Nephron progenitor cell (in vitro differentiated cells): ENCODE measurements around the gene CTNNBIP1.
A peak's percentile ranks its signal among the peaks of the same experiment; 100 is the strongest.

Experiments
- DNase-seq: peaks from one replicate; pipeline ENCODE4 v3.0.0; 2021
- H3K27ac Mint-ChIP-seq: 2 replicates; pipeline ENCODE4 v1.8.0; 2021; ENCODE audit warnings: mild to moderate bottlenecking, moderate library complexity, mixed read lengths
- H3K27me3 Mint-ChIP-seq: 2 replicates; pipeline ENCODE4 v1.8.0; 2021; ENCODE audit warnings: mild to moderate bottlenecking, low read depth, mixed read lengths; ENCODE audit not compliant: poor library complexity
- H3K36me3 Mint-ChIP-seq: 2 replicates; pipeline ENCODE4 v1.8.0; 2021; ENCODE audit warnings: low read depth, mixed read lengths
- H3K4me1 Mint-ChIP-seq: 2 replicates; pipeline ENCODE4 v1.8.0; 2021; ENCODE audit warnings: mixed read lengths
- H3K4me3 Mint-ChIP-seq: 2 replicates; pipeline ENCODE4 v1.8.0; 2021; ENCODE audit warnings: mild to moderate bottlenecking, moderate library complexity, mixed read lengths
- H3K9me3 Mint-ChIP-seq: 2 replicates; pipeline ENCODE4 v1.8.0; 2021; ENCODE audit warnings: mild to moderate bottlenecking, moderate library complexity, mixed read lengths
- TF ChIP-seq, protein P1 (sequence below): fragments of 200-600 bp; sonication (generic); IDR thresholded peaks from 2 replicates; pipeline ENCODE4 v1.5.0; 2021; ENCODE audit warnings: antibody characterized with exemption

The CTNNBIP1 gene

DNA sequence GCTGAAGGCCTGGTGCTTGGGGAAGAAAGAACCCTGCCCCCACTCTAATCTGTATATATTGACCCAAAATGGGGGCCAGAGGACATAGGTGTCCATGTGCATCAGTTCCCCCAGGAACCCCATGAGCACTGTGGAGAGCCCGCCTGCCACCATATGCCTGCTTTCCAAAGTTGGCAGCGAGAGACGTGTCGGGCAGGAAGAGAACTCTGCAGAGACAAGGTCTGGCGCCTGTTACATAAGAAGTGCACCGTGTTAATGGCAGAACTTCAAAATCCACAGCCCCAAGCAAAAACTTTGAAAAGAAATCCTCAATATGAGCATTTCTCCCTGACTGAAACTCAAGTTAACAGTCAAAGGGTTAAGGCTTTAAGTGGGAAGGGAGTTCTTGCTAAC, 8.0 kb downstream of the CTNNBIP1 start:
- Mint-ChIP-seq H3K9me3 (no peaks in the 10 kb centered on the region), H3K27me3 (no peaks in the 10 kb centered on the region), H3K4me1 (peaks cover 30% of the 10 kb centered on the region), H3K4me3 (no peak overlapping the region), H3K36me3 (peaks cover 6% of the 10 kb centered on the region), H3K27ac (no peak overlapping the region)
- TF ChIP-seq, protein P1, sequence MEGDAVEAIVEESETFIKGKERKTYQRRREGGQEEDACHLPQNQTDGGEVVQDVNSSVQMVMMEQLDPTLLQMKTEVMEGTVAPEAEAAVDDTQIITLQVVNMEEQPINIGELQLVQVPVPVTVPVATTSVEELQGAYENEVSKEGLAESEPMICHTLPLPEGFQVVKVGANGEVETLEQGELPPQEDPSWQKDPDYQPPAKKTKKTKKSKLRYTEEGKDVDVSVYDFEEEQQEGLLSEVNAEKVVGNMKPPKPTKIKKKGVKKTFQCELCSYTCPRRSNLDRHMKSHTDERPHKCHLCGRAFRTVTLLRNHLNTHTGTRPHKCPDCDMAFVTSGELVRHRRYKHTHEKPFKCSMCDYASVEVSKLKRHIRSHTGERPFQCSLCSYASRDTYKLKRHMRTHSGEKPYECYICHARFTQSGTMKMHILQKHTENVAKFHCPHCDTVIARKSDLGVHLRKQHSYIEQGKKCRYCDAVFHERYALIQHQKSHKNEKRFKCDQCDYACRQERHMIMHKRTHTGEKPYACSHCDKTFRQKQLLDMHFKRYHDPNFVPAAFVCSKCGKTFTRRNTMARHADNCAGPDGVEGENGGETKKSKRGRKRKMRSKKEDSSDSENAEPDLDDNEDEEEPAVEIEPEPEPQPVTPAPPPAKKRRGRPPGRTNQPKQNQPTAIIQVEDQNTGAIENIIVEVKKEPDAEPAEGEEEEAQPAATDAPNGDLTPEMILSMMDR, result no peak
- DNase-seq, result no peak

DNA sequence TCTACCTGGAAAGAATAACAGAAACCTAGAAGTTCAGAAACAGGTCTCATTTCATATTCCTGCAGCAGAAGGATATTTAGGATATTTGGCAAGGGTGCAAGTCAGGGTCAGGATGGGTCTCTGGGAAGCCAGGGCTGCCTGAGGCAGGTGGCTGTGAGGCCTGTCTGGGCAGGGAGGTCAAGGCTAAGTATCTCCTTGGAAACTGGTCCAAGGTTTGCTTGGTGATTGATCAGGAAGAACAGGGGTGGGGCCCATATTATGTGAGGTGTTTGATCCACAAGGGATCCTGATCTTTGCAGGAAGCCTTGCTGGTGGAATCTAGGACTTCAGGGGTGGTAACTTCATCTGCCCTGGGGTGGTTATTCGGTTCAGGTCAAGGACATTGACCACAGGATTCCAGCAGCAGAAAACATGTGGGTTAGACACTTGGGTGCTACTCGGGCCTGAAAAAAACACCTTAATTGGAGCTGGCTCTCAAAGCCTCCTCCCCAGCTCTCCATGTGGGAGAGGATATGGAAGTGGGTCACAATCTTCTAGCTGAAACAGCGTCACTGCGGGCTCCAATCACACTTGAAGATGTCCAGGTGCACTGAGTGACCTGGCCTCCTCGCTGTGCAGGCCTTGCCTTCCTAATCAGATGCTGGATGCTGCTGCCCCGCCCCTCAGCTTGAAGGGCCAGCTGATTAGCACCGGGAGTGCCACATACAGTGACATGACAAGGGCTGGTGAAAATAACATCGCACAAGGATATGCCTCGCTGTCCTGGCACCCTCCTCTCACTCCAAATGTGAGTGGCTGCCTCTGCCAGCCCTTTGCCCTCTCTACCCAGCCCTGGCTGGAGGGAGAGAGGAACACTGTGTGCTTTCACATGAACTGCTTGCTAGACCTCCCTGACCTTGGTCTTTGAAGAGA, 8.7 kb downstream of the CTNNBIP1 start:
- Mint-ChIP-seq H3K36me3 (peaks cover under 1% of the 10 kb centered on the region), H3K4me3 (no peak overlapping the region), H3K27me3 (no peaks in the 10 kb centered on the region), H3K27ac (no peak overlapping the region), H3K4me1 (peaks cover 24% of the 10 kb centered on the region), H3K9me3 (no peaks in the 10 kb centered on the region)
- TF ChIP-seq, protein P1, result no peak
- DNase-seq, result no peak

DNA sequence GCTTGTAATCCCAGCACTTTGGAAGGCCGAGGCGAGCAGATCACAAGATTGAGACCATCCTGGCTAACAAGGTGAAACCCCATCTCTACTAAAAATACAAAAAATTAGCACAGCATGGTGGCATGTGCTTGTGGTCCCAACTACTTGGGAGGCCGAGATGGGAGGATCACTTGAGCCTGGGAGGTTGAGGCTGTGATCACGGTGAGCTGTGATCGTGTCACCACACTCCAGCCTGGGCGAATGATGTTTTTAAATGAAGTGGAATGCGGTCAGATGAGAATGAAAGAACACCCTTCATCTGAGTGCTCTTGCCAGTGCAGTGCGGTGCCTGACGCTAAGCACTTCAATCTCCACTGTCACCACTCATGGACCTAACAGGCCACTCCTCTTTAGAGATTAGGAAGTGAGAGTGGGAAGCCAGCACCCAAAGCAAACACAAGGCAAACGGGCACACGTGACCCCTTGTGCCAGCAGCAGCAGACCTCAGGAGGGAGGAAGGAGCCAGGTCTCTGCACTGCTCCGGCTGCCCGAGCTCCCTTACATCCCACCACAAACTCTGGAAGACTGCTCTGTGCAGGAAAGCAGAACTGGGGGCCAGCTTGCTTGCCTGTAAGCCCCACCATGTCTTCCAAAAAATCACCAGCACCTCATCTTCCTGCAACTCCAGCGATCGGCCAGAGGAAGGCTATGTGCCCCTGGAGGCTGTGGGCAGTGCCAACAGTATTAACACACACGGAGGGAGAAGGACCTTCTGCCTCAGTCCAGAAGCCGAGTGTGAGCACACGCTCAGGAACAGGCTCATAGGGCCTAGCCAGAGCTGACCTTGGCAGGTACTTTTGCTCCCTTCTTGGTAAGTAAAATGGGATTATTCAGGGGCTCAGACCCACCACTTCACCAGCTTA, 9.7 kb downstream of the CTNNBIP1 start:
- TF ChIP-seq, protein P1, result no peak
- H3K27ac Mint-ChIP-seq, result peak overlapping the region; percentile 48
- H3K4me3 Mint-ChIP-seq, result no peak overlapping the region
- H3K9me3 Mint-ChIP-seq, result no peaks in the 10 kb centered on the region
- H3K4me1 Mint-ChIP-seq, result peaks cover 19% of the 10 kb centered on the region
- no peak for DNase-seq
- H3K27me3 Mint-ChIP-seq, result no peaks in the 10 kb centered on the region
- peaks cover 5% of the 10 kb centered on the region for H3K36me3 Mint-ChIP-seq

DNA sequence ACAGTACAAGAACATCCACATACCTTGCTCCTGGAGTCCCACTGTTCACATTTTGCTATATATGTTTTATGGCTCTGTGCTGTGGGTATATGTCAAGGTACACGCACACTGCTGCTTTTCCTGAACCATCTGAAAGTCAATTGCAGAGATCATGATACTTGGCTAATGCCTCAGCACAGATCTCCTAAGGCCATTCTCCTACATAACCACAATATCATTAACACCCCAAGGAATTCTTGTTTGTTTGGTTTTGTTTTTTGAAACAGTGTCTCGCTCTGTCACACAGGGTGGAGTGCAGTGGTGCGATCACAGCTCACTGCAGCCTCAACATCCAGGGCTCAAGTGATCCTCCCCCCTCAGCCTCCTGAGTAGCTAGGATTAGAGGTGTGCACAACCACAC, 16.0 kb downstream of the CTNNBIP1 start:
- Mint-ChIP-seq H3K9me3 (no peaks in the 10 kb centered on the region), H3K27ac (peak overlapping the region; percentile 97), H3K4me3 (no peak overlapping the region), H3K36me3 (peaks cover 5% of the 10 kb centered on the region), H3K27me3 (no peaks in the 10 kb centered on the region), H3K4me1 (peaks cover 45% of the 10 kb centered on the region)
- TF ChIP-seq, protein P1, result no peak
- DNase-seq, result no peak

DNA sequence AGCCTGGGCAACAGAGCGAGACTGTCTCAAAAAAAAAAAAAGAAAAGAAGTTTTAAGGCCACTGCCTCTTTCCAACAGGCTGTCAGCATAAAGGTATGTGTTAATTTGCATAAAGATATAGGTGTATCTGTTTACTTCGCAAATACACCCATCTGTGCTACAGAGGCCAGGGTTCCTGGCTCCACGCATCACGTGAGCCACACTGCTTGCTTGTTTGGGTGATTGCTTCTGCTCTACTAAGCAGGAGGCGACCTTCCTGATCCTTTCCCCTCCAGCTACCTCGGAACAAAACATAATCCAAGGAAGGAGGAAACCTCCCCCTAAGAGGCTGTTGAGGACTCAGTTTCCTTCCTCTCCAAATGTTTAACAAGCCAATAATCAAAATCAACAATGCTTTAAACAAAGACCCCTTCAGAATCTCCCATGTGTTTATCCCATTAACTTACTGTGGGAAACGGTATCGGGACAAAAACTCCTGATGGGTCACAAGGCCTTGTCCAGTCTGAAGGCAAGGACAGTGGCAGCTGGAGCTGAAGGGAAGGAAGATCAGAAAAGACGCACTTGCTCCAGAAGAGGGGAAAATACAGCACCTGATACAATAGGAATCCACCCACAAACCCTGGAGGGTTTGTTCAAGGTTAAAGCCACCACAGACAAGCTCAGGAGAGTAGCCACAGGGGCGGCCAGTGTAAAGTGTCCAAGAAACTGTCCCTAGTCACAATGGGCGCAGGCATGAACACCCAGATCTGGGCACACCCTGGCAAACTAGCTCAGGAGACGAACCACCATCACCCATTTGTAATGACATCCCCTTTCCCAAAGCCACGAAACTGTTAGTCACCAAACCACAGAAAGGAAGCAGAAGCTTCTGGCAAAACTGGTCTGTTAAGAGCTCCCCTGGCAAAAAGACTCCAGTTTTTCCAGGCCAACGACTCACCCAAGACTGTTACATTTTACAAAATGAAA, 17.2 kb downstream of the CTNNBIP1 start:
- TF ChIP-seq, protein P1, result no peak
- Mint-ChIP-seq H3K4me3 (no peak overlapping the region), H3K36me3 (peaks cover 5% of the 10 kb centered on the region), H3K9me3 (no peaks in the 10 kb centered on the region), H3K4me1 (peaks cover 51% of the 10 kb centered on the region), H3K27ac (peak overlapping the region; percentile 97), H3K27me3 (no peaks in the 10 kb centered on the region)
- DNase-seq, result no peak
